ENCODE data around the gene BMPER. TPM values are rescaled to one million over a fixed set of nuclear protein-coding genes. Genes with fewer than 3 reads are reported as not detected.

The BMPER gene
- total RNA-seq, 6 experiments from 2014 or later, result 9.4 to 13.5 (median 11.1) TPM

DNA sequence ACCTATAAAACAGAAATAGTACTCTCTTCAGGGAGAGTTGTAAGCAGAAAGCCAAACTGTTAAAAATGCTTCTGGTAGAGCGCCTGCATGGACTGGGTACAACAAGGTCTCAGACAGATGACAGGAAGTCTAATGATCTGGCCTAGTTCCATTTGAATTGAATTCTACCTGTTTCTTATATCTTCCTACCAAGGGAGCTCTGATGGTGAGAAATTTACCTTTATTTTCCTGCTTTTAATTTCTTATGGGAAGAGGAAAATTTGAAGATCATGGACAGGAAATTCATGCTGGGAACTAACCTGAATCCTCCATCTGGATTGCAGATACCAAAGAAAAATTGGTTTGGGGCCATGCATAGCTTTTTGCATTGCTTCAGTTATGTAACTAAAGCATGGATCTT is 63.3 kb downstream of the BMPER start:
- TF ChIP-seq, protein P1, sequence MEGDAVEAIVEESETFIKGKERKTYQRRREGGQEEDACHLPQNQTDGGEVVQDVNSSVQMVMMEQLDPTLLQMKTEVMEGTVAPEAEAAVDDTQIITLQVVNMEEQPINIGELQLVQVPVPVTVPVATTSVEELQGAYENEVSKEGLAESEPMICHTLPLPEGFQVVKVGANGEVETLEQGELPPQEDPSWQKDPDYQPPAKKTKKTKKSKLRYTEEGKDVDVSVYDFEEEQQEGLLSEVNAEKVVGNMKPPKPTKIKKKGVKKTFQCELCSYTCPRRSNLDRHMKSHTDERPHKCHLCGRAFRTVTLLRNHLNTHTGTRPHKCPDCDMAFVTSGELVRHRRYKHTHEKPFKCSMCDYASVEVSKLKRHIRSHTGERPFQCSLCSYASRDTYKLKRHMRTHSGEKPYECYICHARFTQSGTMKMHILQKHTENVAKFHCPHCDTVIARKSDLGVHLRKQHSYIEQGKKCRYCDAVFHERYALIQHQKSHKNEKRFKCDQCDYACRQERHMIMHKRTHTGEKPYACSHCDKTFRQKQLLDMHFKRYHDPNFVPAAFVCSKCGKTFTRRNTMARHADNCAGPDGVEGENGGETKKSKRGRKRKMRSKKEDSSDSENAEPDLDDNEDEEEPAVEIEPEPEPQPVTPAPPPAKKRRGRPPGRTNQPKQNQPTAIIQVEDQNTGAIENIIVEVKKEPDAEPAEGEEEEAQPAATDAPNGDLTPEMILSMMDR (IDR thresholded peaks at IDR 0.05), result no peak
- Mint-ChIP-seq H3K27me3 (ENCODE audit: insufficient read depth) (no peaks in the 10 kb centered on the region; the same call in 1 of the 2 replicates), H3K4me3 (no peak overlapping the region), H3K4me1 (ENCODE audit: low read depth) (peaks cover 22% of the 10 kb centered on the region), H3K27ac (no peak overlapping the region), H3K36me3 (ENCODE audit: low read depth) (peaks cover 19% of the 10 kb centered on the region), H3K9me3 (no peaks in the 10 kb centered on the region)
- DNase-seq, result no peak

DNA sequence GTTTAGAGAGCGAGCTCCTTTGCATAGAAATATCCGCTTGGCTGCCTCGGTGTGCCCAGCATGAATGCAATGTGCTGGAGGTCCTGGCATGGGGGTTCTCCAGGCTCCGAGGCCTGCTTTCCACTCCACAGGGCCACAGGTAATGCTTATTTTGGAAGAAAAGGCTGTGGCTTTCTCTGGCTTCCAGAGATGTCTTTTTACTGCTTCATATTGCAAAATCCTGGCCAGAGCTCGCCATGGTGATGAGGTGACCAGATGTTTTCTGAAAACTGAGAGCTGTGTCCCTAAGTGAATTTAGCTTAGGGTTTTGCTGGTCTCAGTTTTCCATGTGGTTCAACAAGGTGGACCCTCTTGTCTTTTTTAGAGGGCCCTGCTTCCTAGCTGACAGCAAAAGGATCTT is 65.2 kb downstream of the BMPER start:
- H3K4me3 Mint-ChIP-seq, result no peak overlapping the region
- H3K4me1 Mint-ChIP-seq (ENCODE audit: low read depth), result peaks cover 42% of the 10 kb centered on the region
- H3K27me3 Mint-ChIP-seq (ENCODE audit: insufficient read depth), result no peaks in the 10 kb centered on the region; the same call in none of the 2 replicates
- H3K36me3 Mint-ChIP-seq (ENCODE audit: low read depth), result peaks cover 31% of the 10 kb centered on the region
- TF ChIP-seq, protein P1 (IDR thresholded peaks at IDR 0.05), result no peak
- H3K9me3 Mint-ChIP-seq, result no peaks in the 10 kb centered on the region
- DNase-seq, result no peak
- no peak overlapping the region for H3K27ac Mint-ChIP-seq

DNA sequence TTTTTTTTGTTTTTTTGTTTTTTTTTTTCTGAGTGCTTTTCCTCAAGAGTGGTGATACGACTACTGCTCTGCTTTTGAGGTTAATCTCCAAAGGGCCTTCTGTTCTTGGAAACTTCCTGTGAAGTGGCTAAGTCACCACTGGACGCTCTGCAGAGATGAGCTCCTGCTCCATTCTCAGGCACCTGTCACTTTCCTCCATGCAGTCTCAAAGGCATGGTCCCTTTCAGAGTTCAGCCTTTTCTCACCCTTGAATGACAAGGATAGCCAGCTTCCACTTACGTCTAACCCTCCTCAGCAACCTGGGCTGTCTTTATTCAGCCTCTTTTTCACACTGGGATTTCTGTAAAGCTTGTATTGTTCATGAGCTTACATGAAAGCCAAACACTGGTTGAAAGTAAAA is 65.8 kb downstream of the BMPER start:
- H3K27ac Mint-ChIP-seq, result no peak overlapping the region
- TF ChIP-seq, protein P1 (IDR thresholded peaks at IDR 0.05), result no peak
- H3K4me1 Mint-ChIP-seq (ENCODE audit: low read depth), result peaks cover 46% of the 10 kb centered on the region
- no peaks in the 10 kb centered on the region for H3K9me3 Mint-ChIP-seq
- H3K27me3 Mint-ChIP-seq (ENCODE audit: insufficient read depth), result no peaks in the 10 kb centered on the region; the same call in none of the 2 replicates
- H3K4me3 Mint-ChIP-seq, result no peak overlapping the region
- peaks cover 33% of the 10 kb centered on the region for H3K36me3 Mint-ChIP-seq (ENCODE audit: low read depth)
- no peak for DNase-seq

DNA sequence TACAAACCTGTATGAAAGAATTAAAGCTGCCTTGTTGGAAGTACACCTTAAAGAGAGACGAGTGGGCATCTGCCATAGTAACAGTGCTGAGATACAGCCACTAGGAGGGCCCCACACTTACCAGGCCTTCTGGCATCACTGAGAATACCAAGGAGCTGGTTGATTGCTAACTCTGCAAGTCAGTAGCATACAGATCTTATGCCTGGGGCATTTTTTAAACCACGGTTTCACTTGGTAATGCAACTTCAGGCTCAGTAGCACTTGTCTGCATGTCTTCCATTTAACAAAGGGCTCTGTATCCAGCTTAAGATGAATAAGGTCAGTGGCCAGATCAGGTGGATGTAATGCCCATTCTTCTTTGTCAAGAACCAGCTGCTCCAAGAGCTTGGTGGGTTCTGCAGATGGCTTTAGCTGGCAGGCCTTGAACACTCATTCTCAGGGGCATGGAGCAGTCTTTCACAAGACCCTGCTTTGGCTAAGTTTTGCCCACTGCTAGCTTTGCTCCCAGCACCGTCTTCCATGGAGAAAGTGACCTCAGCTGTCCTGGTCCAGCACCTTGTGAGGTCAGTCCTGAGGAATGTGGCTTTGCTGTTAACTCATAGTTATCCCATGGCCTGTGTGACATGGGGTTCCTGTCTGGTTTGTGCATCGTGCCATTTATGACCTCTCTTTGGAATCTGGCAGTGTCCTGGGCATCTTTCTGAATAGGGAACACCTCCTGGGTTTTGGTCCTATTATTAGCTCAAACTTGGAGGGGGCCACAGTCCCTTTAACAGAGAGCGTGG is 68.1 kb downstream of the BMPER start:
- H3K4me1 Mint-ChIP-seq (ENCODE audit: low read depth), result peaks cover 52% of the 10 kb centered on the region
- no peak overlapping the region for H3K27ac Mint-ChIP-seq
- peaks cover 43% of the 10 kb centered on the region for H3K36me3 Mint-ChIP-seq (ENCODE audit: low read depth)
- H3K27me3 Mint-ChIP-seq (ENCODE audit: insufficient read depth), result no peaks in the 10 kb centered on the region; the same call in none of the 2 replicates
- no peaks in the 10 kb centered on the region for H3K9me3 Mint-ChIP-seq
- DNase-seq, result peak; percentile 52
- TF ChIP-seq, protein P1 (IDR thresholded peaks at IDR 0.05), result peak; percentile 31
- H3K4me3 Mint-ChIP-seq, result no peak overlapping the region

DNA sequence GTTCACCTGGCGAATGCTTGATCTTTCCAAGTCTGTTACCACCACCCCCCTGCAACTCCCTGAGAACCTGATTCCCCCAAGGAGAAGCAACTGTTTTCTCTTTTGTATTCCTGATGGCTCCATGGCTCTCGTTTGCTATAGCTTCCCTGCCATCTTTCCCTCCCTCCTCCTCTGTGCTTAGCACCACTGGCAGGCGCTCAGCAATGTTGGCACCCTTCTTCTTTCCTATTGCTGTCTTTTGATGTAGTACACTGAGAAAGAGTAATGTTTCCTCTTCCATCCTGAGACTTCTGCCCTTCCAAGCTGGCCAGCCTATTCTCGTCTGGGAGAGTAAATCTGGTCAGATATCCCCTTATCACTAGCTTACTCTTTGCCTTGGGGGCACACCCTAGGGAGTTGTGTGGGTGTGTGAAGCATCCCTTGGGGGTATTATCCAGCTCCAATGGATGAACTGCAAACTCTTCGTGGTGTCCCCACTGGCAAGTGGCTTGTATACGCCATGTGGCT is 74.0 kb downstream of the BMPER start:
- Mint-ChIP-seq H3K27me3 (ENCODE audit: insufficient read depth) (peaks cover 3% of the 10 kb centered on the region), H3K27ac (peak overlapping the region; percentile 94), H3K4me1 (ENCODE audit: low read depth) (peaks cover 70% of the 10 kb centered on the region), H3K36me3 (ENCODE audit: low read depth) (peaks cover 35% of the 10 kb centered on the region), H3K4me3 (peak overlapping the region; percentile 25), H3K9me3 (no peaks in the 10 kb centered on the region)
- DNase-seq, result no peak
- TF ChIP-seq, protein P1 (IDR thresholded peaks at IDR 0.05), result no peak
